Testis (tissue), 3 donors: ENCODE data around the gene CFAP69. TPM values are rescaled to one million over a fixed set of nuclear protein-coding genes. Genes with fewer than 3 reads are reported as not detected.

Experiments used
- DNase-seq: peaks from one replicate; pipeline ENCODE4 v3.0.0-alpha.2; 2019
- H3K27ac ChIP-seq, 2 donors: fragments of 200-600 bp; sonication (generic); one replicate each; pipeline ENCODE4 v1.5.1; 2019
- H3K27me3 ChIP-seq: fragments of 200-600 bp; sonication (generic); one replicate; pipeline ENCODE4 v1.5.1; 2019
- H3K36me3 ChIP-seq: fragments of 200-600 bp; sonication (generic); one replicate; pipeline ENCODE4 v1.5.1; 2017; ENCODE audit warnings: low read depth; ENCODE audit errors: missing control alignments
- H3K4me1 ChIP-seq: fragments of 200-600 bp; sonication (generic); one replicate; pipeline ENCODE4 v1.5.1; 2019
- H3K4me3 ChIP-seq, 2 donors: fragments of 200-600 bp; sonication (generic); one replicate each; pipeline ENCODE4 v1.5.1; 2017 to 2019
- H3K9me3 ChIP-seq: fragments of 200-600 bp; sonication (generic); one replicate; pipeline ENCODE4 v1.5.1; 2017
- CTCF ChIP-seq, 3 experiments: fragments of 450-650 bp in 2 of 3; fragments of 200-600 bp in 1 of 3; sonication (generic) in 1 of 3; IDR thresholded peaks; one replicate each; pipeline ENCODE4 v1.5.1; 2016 to 2019; ENCODE audit warnings: antibody characterized with exemption in 3 of 3, mild to moderate bottlenecking in 2 of 3, moderate library complexity in 1 of 3
- POLR2A ChIP-seq: fragments of 450-650 bp; IDR thresholded peaks from one replicate; pipeline ENCODE4 v1.6.1; 2017; ENCODE audit warnings: antibody characterized with exemption, mild to moderate bottlenecking, moderate library complexity
- WGBS, 2 donors: methylation state at CpG; one replicate each; pipeline ENCODE4 v1.1.5; 2018; 5-methylcytosine and 5-hydroxymethylcytosine counted together
- intact Hi-C: fragments of 100-400 bp; cut with DNase I; formaldehyde crosslinking; loops from one replicate; pipeline ENCODE4 v1.15.1; 2023; ENCODE audit warnings: low total_unique reads
- polyA plus RNA-seq: library from polyadenylated mRNA; stranded (reverse); fragments of 350-450 nt; fragmentation: Illumina TruSeq; extraction: RNeasy Lipid Tissue Mini Kit (QIAGEN cat#74804); gene quantifications from one replicate; pipeline ENCODE4 v1.2.3, GENCODE V29; 2014; ENCODE audit warnings: low read depth, low replicate concordance; ENCODE audit not compliant: insufficient read depth
- total RNA-seq, 2 donors: library from RNA; depleted of rRNA; stranded (reverse); fragments of >200 nt; gene quantifications; one replicate each; pipeline ENCODE4 v1.2.3, GENCODE V29; 2016

The CFAP69 gene
- total and polyA plus RNA-seq, 3 donors from 2014 or later, result 8.7 to 18.0 (median 9.0) TPM

- DNase-seq, result no peak
- no peak overlapping the region for H3K27ac ChIP-seq
- H3K4me3 ChIP-seq, result no peak overlapping the region
- H3K36me3 ChIP-seq, result no peaks in the 10 kb centered on the region
- intact Hi-C loops, result no loop called here
- no peaks in the 10 kb centered on the region for H3K9me3 ChIP-seq
- no peaks in the 10 kb centered on the region for H3K27me3 ChIP-seq
- no peaks in the 10 kb centered on the region for H3K4me1 ChIP-seq
- TF ChIP-seq POLR2A (no peak), CTCF (IDR thresholded peaks at IDR 0.05) (no peak)
- WGBS, 2 donors, result 90 to 91% methylated on average over 2 of the region's 2 CpGs
Measured at GRCh38 chr7:90230834-90231233, 14.1 kb upstream of the CFAP69 start.

GRCh38 chr7:90231304-90231703, 13.7 kb upstream of the CFAP69 start:
- Histone ChIP-seq H3K9me3 (no peaks in the 10 kb centered on the region), H3K27me3 (no peaks in the 10 kb centered on the region), H3K36me3 (no peaks in the 10 kb centered on the region), H3K27ac (no peak overlapping the region), H3K4me1 (no peaks in the 10 kb centered on the region), H3K4me3 (no peak overlapping the region)
- 80 to 89% methylated on average over 3 of the region's 3 CpGs for WGBS, 2 donors
- no peak for DNase-seq
- no peak for TF ChIP-seq POLR2A
- no peak for TF ChIP-seq CTCF (IDR thresholded peaks at IDR 0.05)
- intact Hi-C loops, result no loop called here

GRCh38 chr7:90232430-90232829, 12.5 kb upstream of the CFAP69 start:
- Histone ChIP-seq H3K27me3 (no peaks in the 10 kb centered on the region), H3K9me3 (no peaks in the 10 kb centered on the region), H3K36me3 (no peaks in the 10 kb centered on the region), H3K27ac (no peak overlapping the region), H3K4me1 (no peaks in the 10 kb centered on the region), H3K4me3 (no peak overlapping the region)
- DNase-seq, result no peak
- intact Hi-C loops, result no loop called here
- WGBS, 2 donors, result 59 to 74% methylated on average over 5 of the region's 5 CpGs
- no peak for TF ChIP-seq CTCF (IDR thresholded peaks at IDR 0.05)
- TF ChIP-seq POLR2A, result no peak

GRCh38 chr7:90233569-90233968, 11.4 kb upstream of the CFAP69 start:
- intact Hi-C loops, result no loop called here
- Histone ChIP-seq H3K27ac (no peak overlapping the region), H3K9me3 (no peaks in the 10 kb centered on the region), H3K4me1 (no peaks in the 10 kb centered on the region), H3K4me3 (no peak overlapping the region), H3K36me3 (no peaks in the 10 kb centered on the region), H3K27me3 (no peaks in the 10 kb centered on the region)
- TF ChIP-seq CTCF (IDR thresholded peaks at IDR 0.05) (no peak), POLR2A (no peak)
- no peak for DNase-seq
- 93 to 97% methylated on average over 6 of the region's 6 CpGs for WGBS, 2 donors

- WGBS, 2 donors, result 85 to 90% methylated on average over 1 of the region's 1 CpG
Measured at GRCh38 chr7:90236721-90237289, 8.2 kb upstream of the CFAP69 start.

More at GRCh38 chr7:90236721-90237289, 8.2 kb upstream of the CFAP69 start:
- H3K27me3 ChIP-seq, result no peaks in the 10 kb centered on the region
- intact Hi-C loops, result no loop called here
- H3K27ac ChIP-seq, result no peak overlapping the region
- H3K9me3 ChIP-seq, result no peaks in the 10 kb centered on the region
- H3K4me1 ChIP-seq, result no peaks in the 10 kb centered on the region
- no peak for TF ChIP-seq POLR2A
- no peak for TF ChIP-seq CTCF (IDR thresholded peaks at IDR 0.05)
- DNase-seq, result no peak
- H3K36me3 ChIP-seq, result no peaks in the 10 kb centered on the region
- no peak overlapping the region for H3K4me3 ChIP-seq
